Esophagus squamous epithelium (tissue), 5 donors: ENCODE data around the gene DRD4. TPM values are rescaled to one million over a fixed set of nuclear protein-coding genes. Genes with fewer than 3 reads are reported as not detected.
A peak's percentile ranks its signal among the peaks of the same experiment; 100 is the strongest.

ENCODE experiments used
- DNase-seq: peaks from one replicate; lab custom pipeline; 2025; lab: John Stamatoyannopoulos, UW
- H3K27ac ChIP-seq, 4 donors: fragments of 200-600 bp; sonication (generic); one replicate each; pipeline ENCODE4 v1.5.1; 2016 to 2019; ENCODE audit warnings: mild to moderate bottlenecking in 1 of 4
- H3K27me3 ChIP-seq, 4 donors: fragments of 200-600 bp; sonication (generic); 1 replicate in 3 of 4; 2 replicates in 1 of 4; pipeline versions ENCODE4 v1.5.1 to v1.6.0; 2017 to 2021; ENCODE audit warnings: antibody characterized with exemption in 1 of 4
- H3K36me3 ChIP-seq, 3 donors: fragments of 200-600 bp; sonication (generic); one replicate each; pipeline ENCODE4 v1.5.1; 2016 to 2019
- H3K4me1 ChIP-seq, 3 donors: fragments of 200-600 bp; sonication (generic); one replicate each; pipeline ENCODE4 v1.5.1; 2017 to 2019
- H3K4me3 ChIP-seq, 4 donors: fragments of 200-600 bp; sonication (generic); 1 replicate in 3 of 4; 2 replicates in 1 of 4; pipeline ENCODE4 v1.5.1; 2016 to 2019; ENCODE audit warnings: mild to moderate bottlenecking in 2 of 4, moderate library complexity in 1 of 4
- H3K9me3 ChIP-seq, 3 donors: fragments of 200-600 bp; sonication (generic); one replicate each; pipeline ENCODE4 v1.5.1; 2016 to 2019
- POLR2A ChIP-seq, 4 donors: fragments of 450-650 bp; IDR thresholded peaks; one replicate each; pipeline ENCODE4 v1.6.1; 2017; ENCODE audit warnings: antibody characterized with exemption in 4 of 4, mild to moderate bottlenecking in 4 of 4, moderate library complexity in 3 of 4
- whole genome bisulfite sequencing, 2 donors: methylation state at CpG; one replicate each; pipeline ENCODE4 v1.1.5; 2018; 5-methylcytosine and 5-hydroxymethylcytosine counted together
- intact Hi-C: fragments of 100-400 bp; cut with DNase I; formaldehyde crosslinking; loops from one replicate; pipeline ENCODE4 v1.15.0; 2022
- total RNA-seq, 4 donors: library from RNA; depleted of rRNA; stranded (reverse); fragments of >200 nt; gene quantifications; one replicate each; pipeline ENCODE4 v1.1.0, GENCODE V29; 2016
- TF ChIP-seq, protein P1 (sequence below), 6 experiments: fragments of 450-650 bp in 4 of 6; fragments of 200-600 bp in 2 of 6; sonication (generic) in 2 of 6; IDR thresholded peaks; one replicate each; pipeline ENCODE4 v1.5.1; 2016 to 2019; ENCODE audit warnings: antibody characterized with exemption in 6 of 6, mild to moderate bottlenecking in 4 of 6, moderate library complexity in 4 of 6
- donor health status: DM: yes; HTN: yes; CAD: no.

The DRD4 gene
- total RNA-seq, 4 donors from 2014 or later = 0.76 TPM; not detected in 3

DNA sequence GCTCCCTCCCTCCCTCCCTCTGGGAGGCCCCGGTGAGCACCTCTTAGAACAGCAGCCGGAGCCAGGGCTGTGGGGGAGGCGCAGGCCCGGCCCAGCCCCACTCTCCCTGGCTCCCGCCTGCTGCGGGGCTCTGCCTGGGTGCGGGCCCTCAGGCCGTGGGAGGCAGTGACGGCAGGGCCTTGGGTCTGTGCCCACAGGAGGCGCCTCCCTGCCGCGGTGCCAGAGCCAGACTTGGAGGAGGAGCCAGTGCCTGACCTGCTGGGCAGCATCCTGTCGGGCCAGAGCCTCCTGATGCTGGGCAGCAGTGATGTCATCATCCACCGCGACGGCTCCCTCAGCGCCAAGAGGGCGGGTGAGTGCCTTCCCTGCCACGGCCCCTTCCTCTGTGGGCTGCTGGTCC lies 30.8 kb upstream of the DRD4 start:
- Histone ChIP-seq H3K27me3 (no peaks in the 10 kb centered on the region), H3K9me3 (no peaks in the 10 kb centered on the region), H3K4me1 (peaks cover 4 to 22% (median 6%) of the 10 kb centered on the region in 3 donors), H3K36me3 (peaks cover 74 to 100% (median 75%) of the 10 kb centered on the region in 3 donors), H3K4me3 (no peak overlapping the region), H3K27ac (peak overlapping the region; percentile 45 to 72 (median 64))
- DNase-seq = no peak
- TF ChIP-seq POLR2A (IDR thresholded peaks at IDR 0.05) = no peak
- TF ChIP-seq, protein P1, sequence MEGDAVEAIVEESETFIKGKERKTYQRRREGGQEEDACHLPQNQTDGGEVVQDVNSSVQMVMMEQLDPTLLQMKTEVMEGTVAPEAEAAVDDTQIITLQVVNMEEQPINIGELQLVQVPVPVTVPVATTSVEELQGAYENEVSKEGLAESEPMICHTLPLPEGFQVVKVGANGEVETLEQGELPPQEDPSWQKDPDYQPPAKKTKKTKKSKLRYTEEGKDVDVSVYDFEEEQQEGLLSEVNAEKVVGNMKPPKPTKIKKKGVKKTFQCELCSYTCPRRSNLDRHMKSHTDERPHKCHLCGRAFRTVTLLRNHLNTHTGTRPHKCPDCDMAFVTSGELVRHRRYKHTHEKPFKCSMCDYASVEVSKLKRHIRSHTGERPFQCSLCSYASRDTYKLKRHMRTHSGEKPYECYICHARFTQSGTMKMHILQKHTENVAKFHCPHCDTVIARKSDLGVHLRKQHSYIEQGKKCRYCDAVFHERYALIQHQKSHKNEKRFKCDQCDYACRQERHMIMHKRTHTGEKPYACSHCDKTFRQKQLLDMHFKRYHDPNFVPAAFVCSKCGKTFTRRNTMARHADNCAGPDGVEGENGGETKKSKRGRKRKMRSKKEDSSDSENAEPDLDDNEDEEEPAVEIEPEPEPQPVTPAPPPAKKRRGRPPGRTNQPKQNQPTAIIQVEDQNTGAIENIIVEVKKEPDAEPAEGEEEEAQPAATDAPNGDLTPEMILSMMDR (IDR thresholded peaks at IDR 0.05) = no peak
- intact Hi-C loops = no loop called here
- 36% methylated on average over 7 of the region's 19 CpGs; no CpG with 5 or more reads in 1 of the 2 donors for WGBS, 2 donors

GRCh38 chr11:607020-607780 lies 29.9 kb upstream of the DRD4 start:
- WGBS, 2 donors = 86 to 91% methylated on average over 5 to 9 of the region's 35 CpGs
- H3K27ac ChIP-seq = peak overlapping the region in 3 of 4 donors; percentile 45 to 72 (median 70)

DNA sequence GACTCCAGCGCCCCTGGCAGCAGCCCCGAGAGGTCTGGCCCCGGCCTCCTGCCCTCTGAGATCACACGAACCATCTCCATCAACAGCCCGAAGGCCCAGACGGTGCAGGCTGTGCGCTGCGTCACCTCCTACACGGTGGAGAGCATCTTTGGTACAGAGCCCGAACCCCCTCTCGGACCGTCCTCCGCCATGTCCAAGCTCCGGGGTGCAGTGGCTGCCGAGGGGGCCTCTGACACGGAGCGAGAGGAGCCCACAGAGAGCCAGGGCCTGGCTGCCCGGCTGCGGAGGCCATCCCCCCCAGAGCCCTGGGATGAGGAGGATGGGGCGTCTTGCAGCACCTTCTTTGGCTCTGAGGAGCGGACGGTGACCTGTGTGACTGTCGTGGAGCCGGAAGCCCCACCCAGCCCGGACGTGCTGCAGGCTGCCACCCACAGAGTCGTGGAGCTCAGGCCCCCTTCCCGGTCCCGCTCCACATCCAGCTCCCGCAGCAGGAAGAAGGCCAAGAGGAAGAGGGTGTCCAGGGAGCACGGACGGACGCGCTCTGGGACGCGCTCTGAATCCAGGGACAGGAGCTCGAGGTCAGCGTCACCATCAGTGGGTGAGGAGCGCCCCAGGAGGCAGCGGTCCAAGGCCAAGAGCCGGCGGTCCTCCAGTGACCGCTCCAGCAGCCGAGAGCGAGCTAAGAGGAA lies 29.0 kb upstream of the DRD4 start:
- no peak for DNase-seq
- intact Hi-C loops = no loop called here
- H3K4me1 ChIP-seq = peaks cover 14 to 40% (median 15%) of the 10 kb centered on the region in 3 donors
- H3K9me3 ChIP-seq = no peaks in the 10 kb centered on the region
- H3K27ac ChIP-seq = no peak overlapping the region
- no peaks in the 10 kb centered on the region for H3K27me3 ChIP-seq
- no peak overlapping the region for H3K4me3 ChIP-seq
- TF ChIP-seq POLR2A (IDR thresholded peaks at IDR 0.05) = no peak
- TF ChIP-seq, protein P1 (IDR thresholded peaks at IDR 0.05) = no peak
- 90 to 95% methylated on average over 2 to 3 of the region's 45 CpGs for WGBS, 2 donors
- H3K36me3 ChIP-seq = peaks cover 72 to 100% (median 81%) of the 10 kb centered on the region in 3 donors

More at GRCh38 chr11:607020-607780, 29.9 kb upstream of the DRD4 start:
- intact Hi-C loops = no loop called here
- no peak for DNase-seq
- TF ChIP-seq, protein P1 (IDR thresholded peaks at IDR 0.05) = no peak
- no peak for TF ChIP-seq POLR2A (IDR thresholded peaks at IDR 0.05)
- peaks cover 6 to 31% (median 8%) of the 10 kb centered on the region in 3 donors for H3K4me1 ChIP-seq
- H3K36me3 ChIP-seq = peaks cover 72 to 100% (median 74%) of the 10 kb centered on the region in 3 donors
- H3K4me3 ChIP-seq = no peak overlapping the region
- H3K9me3 ChIP-seq = no peaks in the 10 kb centered on the region
- no peaks in the 10 kb centered on the region for H3K27me3 ChIP-seq

- intact Hi-C loops = no loop called here
- no peaks in the 10 kb centered on the region for H3K9me3 ChIP-seq
- TF ChIP-seq, protein P1 (IDR thresholded peaks at IDR 0.05) = no peak
- TF ChIP-seq POLR2A (IDR thresholded peaks at IDR 0.05) = no peak
- DNase-seq = no peak
- H3K36me3 ChIP-seq = peaks cover 71 to 96% (median 82%) of the 10 kb centered on the region in 3 donors
- H3K27ac ChIP-seq = no peak overlapping the region
- peaks cover 19 to 47% (median 19%) of the 10 kb centered on the region in 3 donors for H3K4me1 ChIP-seq
- no peak overlapping the region for H3K4me3 ChIP-seq
- no peaks in the 10 kb centered on the region for H3K27me3 ChIP-seq
- 79 to 90% methylated on average over 17 to 19 of the region's 28 CpGs for WGBS, 2 donors
Observed at GRCh38 chr11:608791-609251, 28.2 kb upstream of the DRD4 start.
